HepG2 (cell line): ENCODE results near the gene TYMS. TPM values are rescaled to one million over a fixed set of nuclear protein-coding genes. Genes with fewer than 3 reads are reported as not detected.
A peak's percentile ranks its signal among the peaks of the same experiment; 100 is the strongest.

Source experiments
- ELF3 ChIP-seq: IDR thresholded peaks from 2 replicates; pipeline ENCODE4 v1.6.1; 2016; ENCODE audit warnings: missing genetic modification reagents, missing compliant biosample characterization
- GMEB1 ChIP-seq: sonication (generic); formaldehyde crosslinking; IDR thresholded peaks from 2 replicates; pipeline ENCODE4 v1.5.1; 2020; ENCODE audit warnings: missing genetic modification reagents, mild to moderate bottlenecking, borderline replicate concordance
- JUN ChIP-seq: sonication (generic); formaldehyde crosslinking; IDR thresholded peaks from 2 replicates; pipeline ENCODE4 v1.4.0; 2020; ENCODE audit warnings: mild to moderate bottlenecking, missing genetic modification reagents
- KAT8 ChIP-seq: IDR thresholded peaks from 2 replicates; pipeline ENCODE4 v1.6.1; 2016; ENCODE audit warnings: missing genetic modification reagents, missing compliant biosample characterization
- KLF16 ChIP-seq, 2 experiments: sonication (generic) in 1 of 2; formaldehyde crosslinking in 1 of 2; IDR thresholded peaks; 2 replicates each; pipeline versions ENCODE4 v1.6.1 to v1.8.0; 2016 to 2023; ENCODE audit warnings: missing genetic modification reagents in 2 of 2, missing compliant biosample characterization in 1 of 2
- MBD4 ChIP-seq: IDR thresholded peaks from 2 replicates; pipeline ENCODE4 v1.6.1; 2012; ENCODE audit warnings: low read length, inconsistent platforms, borderline replicate concordance
- MEF2D ChIP-seq: sonication (generic); formaldehyde crosslinking; IDR thresholded peaks from 2 replicates; pipeline ENCODE4 v1.5.1; 2020; ENCODE audit warnings: mild to moderate bottlenecking, missing genetic modification reagents
- RELA ChIP-seq: sonication (generic); formaldehyde crosslinking; IDR thresholded peaks from 2 replicates; pipeline ENCODE4 v1.4.0; 2020; ENCODE audit warnings: missing genetic modification reagents
- RFX3 ChIP-seq: IDR thresholded peaks from 2 replicates; pipeline ENCODE4 v1.6.1; 2016; ENCODE audit warnings: missing biosample characterization, missing genetic modification reagents
- SMYD3 ChIP-seq: sonication (generic); formaldehyde crosslinking; IDR thresholded peaks from 2 replicates; pipeline ENCODE4 v1.8.1; 2023; ENCODE audit warnings: mild to moderate bottlenecking, missing genetic modification reagents
- WIZ ChIP-seq: sonication (generic); formaldehyde crosslinking; IDR thresholded peaks from 2 replicates; pipeline ENCODE4 v1.5.1; 2020; ENCODE audit warnings: mild to moderate bottlenecking, missing genetic modification reagents
- ZNF512 ChIP-seq: sonication (generic); formaldehyde crosslinking; IDR thresholded peaks from 2 replicates; pipeline ENCODE4 v1.4.0; 2020; ENCODE audit warnings: mild to moderate bottlenecking, missing genetic modification reagents
- ZNF530 ChIP-seq: sonication (generic); formaldehyde crosslinking; IDR thresholded peaks from 2 replicates; pipeline ENCODE4 v1.5.0; 2020; ENCODE audit warnings: low read depth, mild to moderate bottlenecking, missing genetic modification reagents
- ZNF558 ChIP-seq: sonication (generic); formaldehyde crosslinking; IDR thresholded peaks from 2 replicates; pipeline ENCODE4 v1.9.0; 2022; ENCODE audit warnings: mild to moderate bottlenecking, missing genetic modification reagents, borderline replicate concordance
- ZNF687 ChIP-seq: sonication (generic); formaldehyde crosslinking; IDR thresholded peaks from 2 replicates; pipeline ENCODE4 v1.5.1; 2020; ENCODE audit warnings: mild to moderate bottlenecking, missing genetic modification reagents, moderate library complexity
- ZUFSP ChIP-seq: sonication (generic); formaldehyde crosslinking; IDR thresholded peaks from 2 replicates; pipeline ENCODE4 v1.9.0; 2021; ENCODE audit warnings: missing genetic modification reagents, mild to moderate bottlenecking, borderline replicate concordance
- polyA plus RNA-seq, 8 experiments: library from polyadenylated mRNA; depleted of rRNA in 3 of 8; stranded (reverse) in 7 of 8; unstranded in 1 of 8; fragments of >200 nt; fragmentation: Illumina TruSeq in 4 of 8; extraction: Trizol in 4 of 8; gene quantifications; 2 replicates each; pipeline versions ENCODE4 v1.2.1 to v1.2.3, GENCODE V29; 2011 to 2016; ENCODE audit warnings: low read depth in 4 of 8, missing spikeins in 1 of 8, mixed read lengths in 1 of 8; ENCODE audit not compliant: insufficient read depth in 1 of 8
- total RNA-seq, 5 experiments: library from RNA; depleted of rRNA; stranded (reverse); fragments of >200 nt; fragmentation: Illumina TruSeq; extraction: Trizol; gene quantifications; 2 replicates each; pipeline ENCODE4 v1.2.3, GENCODE V29; 2016; ENCODE audit warnings: low read depth in 1 of 5
- TF ChIP-seq, protein P1 (sequence below): IDR thresholded peaks from 2 replicates; pipeline ENCODE4 v1.6.1; 2016; ENCODE audit warnings: missing genetic modification reagents, missing compliant biosample characterization

Gene TYMS
- total and polyA plus RNA-seq, 2 of the 13 experiments (the other 11 are each of a cell fraction or from before 2014, with no cell fraction given): 80.1 to 106 TPM

- TF ChIP-seq ZUFSP (CRISPR knock-in tag): no peak
- TF ChIP-seq WIZ (CRISPR knock-in tag): no peak
- peak; percentile 40; the same call in 1 of the 2 replicates for TF ChIP-seq GMEB1 (CRISPR knock-in tag)
- no peak for TF ChIP-seq KAT8 (CRISPR knock-in tag)
- TF ChIP-seq KLF16 (CRISPR knock-in tag; IDR thresholded peaks at IDR 0.05): no peak; a peak in 1 of 4 replicates
- TF ChIP-seq, protein P1, sequence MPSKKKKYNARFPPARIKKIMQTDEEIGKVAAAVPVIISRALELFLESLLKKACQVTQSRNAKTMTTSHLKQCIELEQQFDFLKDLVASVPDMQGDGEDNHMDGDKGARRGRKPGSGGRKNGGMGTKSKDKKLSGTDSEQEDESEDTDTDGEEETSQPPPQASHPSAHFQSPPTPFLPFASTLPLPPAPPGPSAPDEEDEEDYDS (CRISPR knock-in tag): peak; percentile 44; the same call in 1 of the 2 replicates
- TF ChIP-seq JUN: no peak
- no peak for TF ChIP-seq RFX3 (CRISPR knock-in tag)
- no peak for TF ChIP-seq RELA (CRISPR knock-in tag)
- 0 out of 2 replicates have a peak, but pooled peaks have one; percentile 23 for TF ChIP-seq ZNF558 (CRISPR knock-in tag)
- TF ChIP-seq ZNF512 (CRISPR knock-in tag): no peak
- peak; percentile 76 for TF ChIP-seq ZNF687
- no peak for TF ChIP-seq SMYD3 (CRISPR knock-in tag)
- no peak for TF ChIP-seq MBD4
- TF ChIP-seq ZNF530 (CRISPR knock-in tag): 0 out of 2 replicates have a peak, but pooled peaks have one; percentile 12
- TF ChIP-seq MEF2D (CRISPR knock-in tag): 0 out of 2 replicates have a peak, but pooled peaks have one; percentile 54
- TF ChIP-seq ELF3 (CRISPR knock-in tag): peak; percentile 38
Measured at GRCh38 chr18:657311-658000, at the start of gene TYMS (continued).
